HG02678 (cell line): ENCODE measurements around the gene DCAF15.
"Not testable (repeated sequence)": the region's sequence is repeated elsewhere in the genome, so short reads cannot be mapped to it uniquely, and the experiment has no call there.

Source experiments
- ATAC-seq: cut with Tn5 transposase; IDR thresholded peaks from one replicate; pipeline ENCODE4 v1.9.1; 2021; ENCODE audit warnings: mild to moderate bottlenecking, moderate library complexity; ENCODE audit not compliant: unreplicated experiment

DCAF15 gene

DNA sequence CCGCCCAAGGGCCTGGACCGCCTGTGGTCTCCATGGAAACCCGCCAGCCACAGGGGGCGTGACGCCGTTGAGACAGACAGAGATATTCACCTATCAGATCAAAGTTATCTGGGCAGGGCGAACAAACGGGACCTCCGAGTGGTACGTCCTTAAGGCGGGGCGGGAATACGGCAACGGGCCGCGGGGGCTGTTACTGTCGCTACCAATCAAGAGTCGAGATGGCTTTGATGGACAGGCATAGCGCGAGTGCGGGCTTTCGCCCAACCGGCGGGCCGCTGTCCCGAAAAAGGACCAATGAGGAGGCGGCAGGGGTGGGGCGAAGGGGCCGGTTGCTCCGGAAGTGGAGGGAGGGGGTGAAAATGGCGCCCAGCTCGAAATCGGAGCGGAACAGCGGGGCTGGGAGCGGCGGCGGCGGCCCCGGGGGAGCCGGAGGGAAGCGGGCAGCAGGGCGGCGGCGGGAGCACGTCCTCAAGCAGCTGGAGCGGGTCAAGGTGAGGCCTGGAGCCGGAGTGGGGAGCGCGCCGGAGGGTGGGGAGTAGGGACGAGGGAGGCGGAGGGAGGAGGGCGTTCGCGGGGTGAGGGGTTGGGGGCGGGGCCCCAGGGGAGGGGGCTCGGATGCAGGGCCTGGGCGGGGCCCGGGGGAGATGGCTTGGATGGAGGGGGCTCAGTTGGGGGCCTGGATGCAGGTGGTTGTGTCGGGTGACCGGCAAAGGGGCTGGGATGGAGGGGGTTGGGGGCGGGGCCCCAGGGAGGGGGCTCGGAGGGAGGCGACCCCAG is at the start of gene DCAF15:
TSS of gene DCAF15 (plus strand) at position 356 of the 777 bp plus-strand sequence. CDS start at position 360, 4 bp downstream.
- ATAC-seq, result peak; percentile 98

GRCh38 chr19:13902993-13903555 is 49.2 kb upstream of the DCAF15 start:
- no peak for ATAC-seq

GRCh38 chr19:13905634-13906520 is 46.4 kb upstream of the DCAF15 start, which contains the start of the genes BRME1 and CC2D1A:
BRME1 (minus strand) TSS chr19:13906117; CDS start chr19:13904892, 1,225 bp downstream.
CC2D1A (plus strand) TSS chr19:13906201; CDS start chr19:13906442, 241 bp downstream.
- ATAC-seq, result peak; percentile 91

DNA sequence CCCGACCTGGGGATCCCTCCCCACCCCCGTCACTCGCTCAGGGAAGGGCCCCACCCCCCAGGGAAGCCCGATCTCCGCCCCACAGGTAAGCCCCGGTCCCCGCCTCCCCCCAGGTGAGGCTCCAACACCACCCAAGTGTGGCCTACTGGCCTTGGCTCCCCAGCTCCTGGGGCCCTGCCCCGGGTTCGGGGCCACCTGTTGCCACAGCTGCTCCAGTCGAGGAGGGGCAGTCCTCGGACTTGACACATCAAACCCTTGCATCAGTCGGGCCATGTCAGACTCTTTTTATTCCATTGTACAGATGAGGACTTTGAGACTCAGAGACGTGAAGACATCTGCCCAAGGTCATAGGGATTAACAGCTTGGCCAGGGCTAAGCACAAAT is 45.8 kb upstream of the DCAF15 start:
- ATAC-seq, result peak; percentile 6

DNA sequence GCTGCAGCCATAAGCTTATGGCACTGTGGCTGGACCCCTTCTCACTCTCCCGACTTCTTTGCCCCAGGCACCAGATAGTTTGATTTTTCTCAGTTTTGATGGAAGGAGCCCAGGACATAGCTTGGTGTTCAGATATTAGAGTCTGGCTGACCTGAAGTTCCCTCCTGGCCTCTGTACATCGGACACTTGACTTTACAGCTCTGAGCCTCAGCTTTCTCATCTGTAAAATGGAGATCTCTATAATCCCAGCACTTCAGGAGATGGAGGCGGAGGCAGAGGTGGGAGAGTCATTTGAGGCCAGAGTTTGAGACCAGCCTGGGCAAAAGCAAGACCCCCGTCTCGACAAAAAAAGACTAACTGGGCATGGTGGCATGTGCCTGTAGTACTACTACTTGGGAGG is 45.4 kb upstream of the DCAF15 start:
- ATAC-seq, result no peak

DNA sequence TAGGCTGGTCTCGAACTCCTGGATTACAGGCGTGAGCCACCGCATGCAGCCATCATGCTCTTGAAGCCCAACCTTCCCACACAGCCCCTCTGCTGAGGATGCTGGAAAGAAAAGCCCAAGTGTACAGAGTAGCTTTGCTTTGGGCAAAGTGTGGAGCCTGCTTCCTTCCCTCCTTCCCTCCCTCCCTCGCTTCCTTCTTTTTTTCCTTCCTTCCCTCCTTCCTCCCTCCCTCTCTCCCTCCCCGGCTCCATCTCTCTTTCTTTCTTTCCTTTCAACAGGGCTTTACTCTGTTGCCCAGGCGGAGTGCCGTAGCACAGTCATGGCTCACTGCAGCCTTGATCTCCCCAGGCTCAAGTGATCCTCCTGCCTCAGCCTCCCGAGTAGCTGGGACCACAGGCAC is 43.6 kb upstream of the DCAF15 start:
- no peak for ATAC-seq

GRCh38 chr19:13909430-13909829 is 42.9 kb upstream of the DCAF15 start:
- no peak for ATAC-seq

DNA sequence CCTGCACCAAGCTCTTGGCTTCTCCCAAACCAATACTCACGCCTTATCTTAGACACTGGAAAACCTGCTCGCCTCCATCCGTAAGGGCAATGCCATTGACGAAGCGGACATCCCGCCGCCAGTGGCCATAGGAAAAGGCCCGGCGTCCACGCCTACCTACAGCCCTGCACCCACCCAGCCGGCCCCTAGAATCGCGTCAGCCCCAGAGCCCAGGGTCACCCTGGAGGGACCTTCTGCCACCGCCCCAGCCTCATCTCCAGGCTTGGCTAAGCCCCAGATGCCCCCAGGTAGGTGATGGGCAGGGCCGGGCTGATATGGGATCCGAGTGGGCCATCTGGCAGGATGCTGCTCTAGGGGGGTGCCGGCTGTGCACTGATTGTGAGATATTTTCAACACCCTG is 39.0 kb upstream of the DCAF15 start:
- no peak for ATAC-seq

- ATAC-seq, result no peak
These were observed 37.5 kb upstream of the DCAF15 start for GRCh38 chr19:13914777-13915176.

DNA sequence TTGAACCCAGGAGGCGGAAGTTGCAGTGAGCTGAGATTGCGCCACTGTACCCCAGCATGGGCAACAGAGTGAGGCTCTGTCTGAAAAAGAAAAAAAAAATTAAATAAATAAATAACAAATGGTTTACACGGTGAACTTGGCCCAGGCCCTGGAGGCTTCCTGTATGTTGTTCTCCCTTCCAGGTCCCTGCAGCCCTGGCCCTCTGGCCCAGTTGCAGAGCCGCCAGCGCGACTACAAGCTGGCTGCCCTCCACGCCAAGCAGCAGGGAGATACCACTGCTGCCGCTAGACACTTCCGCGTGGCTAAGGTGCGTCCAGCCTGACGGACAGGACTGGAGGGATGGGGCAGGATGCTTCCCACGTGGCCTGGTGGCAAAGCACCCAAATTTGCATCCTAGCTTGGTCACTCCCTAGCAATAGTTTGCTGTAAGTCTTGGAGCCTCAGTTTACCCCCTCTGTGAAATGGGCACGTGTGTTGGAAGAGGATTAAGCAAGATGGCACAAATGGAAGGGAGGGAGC is 34.4 kb upstream of the DCAF15 start:
- no peak for ATAC-seq

GRCh38 chr19:13918726-13919411 is 33.4 kb upstream of the DCAF15 start:
- no peak for ATAC-seq

GRCh38 chr19:13920524-13920923 is 31.8 kb upstream of the DCAF15 start:
- no peak for ATAC-seq

GRCh38 chr19:13920940-13921747 is 31.2 kb upstream of the DCAF15 start:
- no peak for ATAC-seq

GRCh38 chr19:13922118-13922517 is 30.2 kb upstream of the DCAF15 start:
- not testable (repeated sequence) for ATAC-seq

DNA sequence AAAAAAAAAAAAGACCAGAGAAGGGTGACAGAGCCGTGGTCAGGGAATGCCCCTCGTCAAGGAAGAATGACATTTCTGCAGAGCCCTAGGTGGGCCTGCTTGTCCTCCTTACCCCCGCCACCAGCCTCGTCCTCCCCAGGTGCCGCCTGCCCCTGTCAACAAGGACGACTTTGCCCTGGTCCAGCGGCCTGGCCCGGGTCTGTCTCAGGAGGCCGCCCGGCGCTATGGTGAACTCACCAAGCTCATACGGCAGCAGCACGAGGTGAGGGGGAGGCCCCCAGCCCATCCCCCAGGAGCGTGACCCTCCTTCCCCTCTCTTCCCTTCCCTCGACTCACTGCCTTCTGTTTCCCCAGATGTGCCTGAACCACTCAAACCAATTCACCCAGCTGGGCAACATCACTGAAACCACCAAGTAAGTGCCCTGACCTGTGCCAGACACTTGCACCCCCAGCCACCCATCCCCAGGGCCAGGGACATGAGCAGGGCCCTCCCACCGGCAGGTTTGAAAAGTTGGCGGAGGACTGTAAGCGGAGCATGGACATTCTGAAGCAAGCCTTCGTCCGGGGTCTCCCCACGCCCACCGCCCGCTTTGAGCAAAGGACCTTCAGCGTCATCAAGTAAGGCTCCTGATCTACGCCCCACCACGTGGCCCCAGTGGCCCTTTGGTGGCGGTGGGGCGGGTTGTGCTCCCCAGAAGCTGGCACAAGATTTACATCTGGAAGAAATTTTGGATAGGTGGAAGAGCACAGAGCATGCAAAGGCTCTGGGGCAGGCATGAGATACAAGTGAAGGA is 28.9 kb upstream of the DCAF15 start:
- no peak for ATAC-seq

- ATAC-seq, result no peak
These were observed 26.3 kb upstream of the DCAF15 start for GRCh38 chr19:13926010-13926409.

GRCh38 chr19:13926715-13927114 is 25.6 kb upstream of the DCAF15 start:
- no peak for ATAC-seq

DNA sequence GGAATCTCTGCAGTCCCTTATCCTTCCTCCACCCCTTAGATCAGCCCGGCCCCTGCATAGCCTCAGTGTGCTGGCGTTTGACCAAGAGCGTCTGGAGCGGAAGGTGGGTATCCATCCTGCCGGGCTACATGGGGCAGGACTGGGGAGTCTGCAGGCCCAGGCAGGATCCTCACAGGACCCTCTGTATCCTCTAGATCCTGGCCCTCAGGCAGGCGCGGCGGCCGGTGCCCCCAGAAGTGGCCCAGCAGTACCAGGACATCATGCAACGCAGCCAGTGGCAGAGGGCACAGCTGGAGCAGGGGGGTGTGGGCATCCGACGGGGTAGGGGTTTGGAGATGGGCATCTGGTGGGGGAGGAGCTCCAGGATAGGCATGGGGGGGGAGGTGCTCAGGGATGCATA is 23.0 kb upstream of the DCAF15 start:
- ATAC-seq, result no peak

DNA sequence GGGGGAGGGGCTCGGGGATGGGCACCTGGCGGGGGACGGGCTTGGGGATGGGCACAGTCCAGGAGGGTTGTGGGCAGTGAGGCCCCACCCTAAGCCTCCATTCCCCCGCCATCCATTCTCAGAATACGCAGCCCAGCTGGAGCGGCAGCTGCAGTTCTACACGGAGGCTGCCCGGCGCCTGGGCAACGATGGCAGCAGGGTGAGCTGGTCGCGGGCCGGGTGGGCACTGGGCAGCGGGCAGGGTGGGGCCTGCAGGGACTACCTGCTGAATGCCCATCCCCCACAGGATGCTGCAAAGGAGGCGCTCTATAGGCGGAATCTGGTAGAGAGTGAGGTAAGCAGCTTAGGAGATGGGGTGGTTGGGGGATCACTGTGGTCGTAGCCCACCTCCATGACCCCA is 22.4 kb upstream of the DCAF15 start:
- ATAC-seq, result no peak
